ENCODE measurements around the gene CHD2. TPM values are rescaled to one million over a fixed set of nuclear protein-coding genes. Genes with fewer than 3 reads are reported as not detected.
A peak's percentile ranks its signal among the peaks of the same experiment; 100 is the strongest.

The CHD2 gene
- total RNA-seq, 1 experiment from 2014 or later, result 63.3 TPM

GRCh38 chr15:92901995-92902394 lies 1.9 kb downstream of the CHD2 start:
- no peak for DNase-seq
- H3K4ac ChIP-seq (ENCODE audit: low read depth, low read length), result no peak overlapping the region
- peaks cover 12% of the 10 kb centered on the region for H3K23me2 ChIP-seq (ENCODE audit: insufficient read length, low read depth, low read length, poor library complexity, severe bottlenecking)
- no peaks in the 10 kb centered on the region for H3K9me3 ChIP-seq (ENCODE audit: control insufficient read depth, low read depth, low read length)
- H2BK15ac ChIP-seq (ENCODE audit: low read depth, low read length), result no peak overlapping the region
- Mint-ChIP-seq H3K27me3 (ENCODE audit: low read depth) (no peaks in the 10 kb centered on the region), H3K4me3 (peak overlapping the region; percentile 93 to 97), H3K27ac (no peak overlapping the region; a peak in 1 of 7 replicates), H3K36me3 (ENCODE audit: insufficient read depth in 1 of 3, low read depth in 3 of 3) (peaks cover 25 to 53% (median 47%) of the 10 kb centered on the region in 3 experiments), H3K9me3 (no peaks in the 10 kb centered on the region; a peak in 1 of 5 replicates), H3K4me1 (peaks cover 33 to 35% of the 10 kb centered on the region in 2 experiments)
- no peak overlapping the region for H3T11ph ChIP-seq (ENCODE audit: low read length)
- H3K27ac ChIP-seq (ENCODE audit: insufficient read length, low read depth, low read length), result no peak overlapping the region
- no peak overlapping the region for H2BK5ac ChIP-seq (ENCODE audit: insufficient read length, low read length)
- no peak overlapping the region for H3K14ac ChIP-seq (ENCODE audit: insufficient read depth, low read length)
- peak overlapping the region; percentile 70 for H3K9ac ChIP-seq (ENCODE audit: extremely low read depth, insufficient read length, low read length)
- H2AK5ac ChIP-seq (ENCODE audit: insufficient read length, low read length), result no peak overlapping the region
- H2BK120ac ChIP-seq (ENCODE audit: low read depth, low read length, poor library complexity, severe bottlenecking), result no peak overlapping the region
- no peak overlapping the region for H4K91ac ChIP-seq (ENCODE audit: insufficient read length, low read depth, low read length)
- H3K18ac ChIP-seq (ENCODE audit: insufficient read length, low read depth, low read length), result no peak overlapping the region
- H3K79me2 ChIP-seq (ENCODE audit: insufficient read depth, low read length), result peaks cover 36% of the 10 kb centered on the region; the same call in 1 of the 2 replicates
- H3K4me1 ChIP-seq (ENCODE audit: insufficient read depth, low read length), result 0 out of 2 replicates have a peak, but pooled peaks cover 2% of the 10 kb centered on the region
- no peak for TF ChIP-seq CTCF (conservative IDR thresholded peaks at IDR 0.05)
- no CpG with 5 or more reads among the region's 2 CpGs for WGBS (ENCODE audit: extremely low coverage, insufficient read length, low lambda C conversion rate)
- H3K4me2 ChIP-seq (ENCODE audit: insufficient read depth, insufficient read length, low read length), result peak overlapping the region; percentile 71
- H2AFZ ChIP-seq (ENCODE audit: low read length), result no peak overlapping the region
- no peaks in the 10 kb centered on the region for H3K79me1 ChIP-seq (ENCODE audit: insufficient read depth, low read depth, low read length, poor library complexity, severe bottlenecking)
- no peak overlapping the region for H2BK20ac ChIP-seq (ENCODE audit: low read depth, low read length, poor library complexity, severe bottlenecking)
- no peak overlapping the region for H4K5ac ChIP-seq (ENCODE audit: insufficient read length, low read depth, low read length)
- H3K27me3 ChIP-seq (ENCODE audit: insufficient read depth, low read length), result no peaks in the 10 kb centered on the region
- no peaks in the 10 kb centered on the region for H4K20me1 ChIP-seq (ENCODE audit: control insufficient read depth, insufficient read depth, insufficient read length)
- no peak overlapping the region for H4K8ac ChIP-seq (replicated peaks; ENCODE audit: insufficient read length, low read depth, low read length)
- H3K56ac ChIP-seq (ENCODE audit: insufficient read length, low read depth, low read length), result no peak overlapping the region
- H2BK12ac ChIP-seq (ENCODE audit: insufficient read length, low read depth, low read length), result no peak overlapping the region
- no peak overlapping the region for H3K23ac ChIP-seq (ENCODE audit: insufficient read length, low read depth, low read length)

Measured in H9 (cell line).